KOPT-K1 (cell line): ENCODE results near the gene MYO1H.

ENCODE experiments used
- H3K27ac ChIP-seq: fragments of 200-600 bp; sonication (generic); 2 replicates; pipeline ENCODE4 v1.5.1; 2016; ENCODE audit warnings: antibody characterized with exemption, mild to moderate bottlenecking, low read depth, low read length; ENCODE audit not compliant: poor library complexity, severe bottlenecking
- H3K36me3 ChIP-seq: fragments of 200-600 bp; sonication (generic); 2 replicates; pipeline ENCODE4 v1.5.1; 2017; ENCODE audit warnings: antibody characterized with exemption, mild to moderate bottlenecking, low read length, moderate library complexity; ENCODE audit not compliant: insufficient read depth
- H3K9me3 ChIP-seq: fragments of 200-600 bp; sonication (generic); 2 replicates; pipeline ENCODE4 v1.5.1; 2017; ENCODE audit warnings: antibody characterized with exemption, low read length, mild to moderate bottlenecking; ENCODE audit not compliant: insufficient read depth, poor library complexity, severe bottlenecking

MYO1H gene

GRCh38 chr12:109445191-109445609 lies 97.5 kb downstream of the MYO1H start:
- H3K27ac ChIP-seq, result no peak overlapping the region
- no peaks in the 10 kb centered on the region for H3K9me3 ChIP-seq
- peaks cover 47% of the 10 kb centered on the region for H3K36me3 ChIP-seq

GRCh38 chr12:109446869-109447268 lies 99.2 kb downstream of the MYO1H start:
- H3K27ac ChIP-seq, result no peak overlapping the region
- peaks cover 64% of the 10 kb centered on the region for H3K36me3 ChIP-seq

GRCh38 chr12:109447482-109447881 lies 99.8 kb downstream of the MYO1H start:
- Histone ChIP-seq H3K27ac (no peak overlapping the region), H3K36me3 (peaks cover 70% of the 10 kb centered on the region), H3K9me3 (no peaks in the 10 kb centered on the region)

More at GRCh38 chr12:109446869-109447268, 99.2 kb downstream of the MYO1H start:
- no peaks in the 10 kb centered on the region for H3K9me3 ChIP-seq

- Histone ChIP-seq H3K9me3 (no peaks in the 10 kb centered on the region), H3K27ac (no peak overlapping the region), H3K36me3 (peaks cover 78% of the 10 kb centered on the region)
Measured at GRCh38 chr12:109448272-109448671, 100.6 kb downstream of the MYO1H start.

GRCh38 chr12:109448707-109449390 lies 101.1 kb downstream of the MYO1H start:
- peaks cover 84% of the 10 kb centered on the region for H3K36me3 ChIP-seq
- no peak overlapping the region for H3K27ac ChIP-seq
- H3K9me3 ChIP-seq, result no peaks in the 10 kb centered on the region

GRCh38 chr12:109449845-109450532 lies 102.3 kb downstream of the MYO1H start:
- H3K9me3 ChIP-seq, result no peaks in the 10 kb centered on the region
- no peak overlapping the region for H3K27ac ChIP-seq
- H3K36me3 ChIP-seq, result peaks cover 86% of the 10 kb centered on the region

GRCh38 chr12:109450980-109451379 lies 103.3 kb downstream of the MYO1H start:
- Histone ChIP-seq H3K9me3 (no peaks in the 10 kb centered on the region), H3K27ac (no peak overlapping the region), H3K36me3 (peaks cover 92% of the 10 kb centered on the region)

GRCh38 chr12:109451400-109451799 lies 103.7 kb downstream of the MYO1H start:
- H3K9me3 ChIP-seq, result no peaks in the 10 kb centered on the region
- H3K36me3 ChIP-seq, result peaks cover 96% of the 10 kb centered on the region
- no peak overlapping the region for H3K27ac ChIP-seq

- Histone ChIP-seq H3K36me3 (peaks cover 98% of the 10 kb centered on the region), H3K9me3 (no peaks in the 10 kb centered on the region), H3K27ac (no peak overlapping the region)
Measured at GRCh38 chr12:109452489-109452888, 104.8 kb downstream of the MYO1H start.

- peaks cover 100% of the 10 kb centered on the region for H3K36me3 ChIP-seq
Measured at GRCh38 chr12:109455706-109456105, 108.0 kb downstream of the MYO1H start.

GRCh38 chr12:109458086-109458485 lies 110.4 kb downstream of the MYO1H start:
- Histone ChIP-seq H3K27ac (no peak overlapping the region), H3K9me3 (no peaks in the 10 kb centered on the region), H3K36me3 (peaks cover 78% of the 10 kb centered on the region)

More at GRCh38 chr12:109455706-109456105, 108.0 kb downstream of the MYO1H start:
- Histone ChIP-seq H3K9me3 (no peaks in the 10 kb centered on the region), H3K27ac (no peak overlapping the region)

- H3K27ac ChIP-seq, result no peak overlapping the region
- no peaks in the 10 kb centered on the region for H3K9me3 ChIP-seq
- H3K36me3 ChIP-seq, result peaks cover 77% of the 10 kb centered on the region
Measured at GRCh38 chr12:109458771-109459208, 111.1 kb downstream of the MYO1H start.

- H3K9me3 ChIP-seq, result no peaks in the 10 kb centered on the region
- H3K36me3 ChIP-seq, result peaks cover 75% of the 10 kb centered on the region
- H3K27ac ChIP-seq, result no peak overlapping the region
Measured at GRCh38 chr12:109459247-109459646, 111.5 kb downstream of the MYO1H start.

- H3K36me3 ChIP-seq, result peaks cover 75% of the 10 kb centered on the region
- no peak overlapping the region for H3K27ac ChIP-seq
- H3K9me3 ChIP-seq, result no peaks in the 10 kb centered on the region
Measured at GRCh38 chr12:109460538-109460937, 112.8 kb downstream of the MYO1H start.

GRCh38 chr12:109461049-109461845 lies 113.5 kb downstream of the MYO1H start:
- Histone ChIP-seq H3K27ac (no peak overlapping the region), H3K9me3 (no peaks in the 10 kb centered on the region), H3K36me3 (peaks cover 75% of the 10 kb centered on the region)
